Lower leg skin (tissue), 4 donors: ENCODE results near the gene IGSF3. TPM values are rescaled to one million over a fixed set of nuclear protein-coding genes. Genes with fewer than 3 reads are reported as not detected.

ENCODE experiments used
- DNase-seq, 2 donors: peaks; one replicate each; pipeline ENCODE4 v3.0.0-alpha.2; 2019; ENCODE audit warnings: low spot score in 2 of 2
- H3K4me3 ChIP-seq: fragments of 200-600 bp; sonication (generic); 2 replicates; pipeline ENCODE4 v1.5.1; 2017; ENCODE audit warnings: mild to moderate bottlenecking, low read depth; ENCODE audit not compliant: poor library complexity, severe bottlenecking
- POLR2A ChIP-seq, 2 donors: fragments of 450-650 bp; IDR thresholded peaks; one replicate each; pipeline ENCODE4 v1.6.1; 2016 to 2017; ENCODE audit warnings: antibody characterized with exemption in 2 of 2, mild to moderate bottlenecking in 1 of 2, moderate library complexity in 1 of 2
- WGBS, 2 donors: methylation state at CpG; one replicate each; pipeline ENCODE4 v1.1.5; 2018; 5-methylcytosine and 5-hydroxymethylcytosine counted together
- intact Hi-C: fragments of 100-400 bp; cut with DNase I; formaldehyde crosslinking; loops from one replicate; pipeline ENCODE4 v1.15.0; 2023; ENCODE audit warnings: low total_unique reads
- total RNA-seq, 4 donors: library from RNA; depleted of rRNA; stranded (reverse); fragments of >200 nt; gene quantifications; one replicate each; pipeline ENCODE4 v1.1.0, GENCODE V29; 2016
- TF ChIP-seq, protein P1 (sequence below), 3 donors: fragments of 450-650 bp; IDR thresholded peaks; one replicate each; pipeline ENCODE4 v1.5.1; 2016; ENCODE audit warnings: antibody characterized with exemption in 3 of 3, mild to moderate bottlenecking in 3 of 3, moderate library complexity in 2 of 3

IGSF3 gene
- total RNA-seq, 4 donors from 2014 or later: 51.1 to 61.0 (median 57.1) TPM

DNA sequence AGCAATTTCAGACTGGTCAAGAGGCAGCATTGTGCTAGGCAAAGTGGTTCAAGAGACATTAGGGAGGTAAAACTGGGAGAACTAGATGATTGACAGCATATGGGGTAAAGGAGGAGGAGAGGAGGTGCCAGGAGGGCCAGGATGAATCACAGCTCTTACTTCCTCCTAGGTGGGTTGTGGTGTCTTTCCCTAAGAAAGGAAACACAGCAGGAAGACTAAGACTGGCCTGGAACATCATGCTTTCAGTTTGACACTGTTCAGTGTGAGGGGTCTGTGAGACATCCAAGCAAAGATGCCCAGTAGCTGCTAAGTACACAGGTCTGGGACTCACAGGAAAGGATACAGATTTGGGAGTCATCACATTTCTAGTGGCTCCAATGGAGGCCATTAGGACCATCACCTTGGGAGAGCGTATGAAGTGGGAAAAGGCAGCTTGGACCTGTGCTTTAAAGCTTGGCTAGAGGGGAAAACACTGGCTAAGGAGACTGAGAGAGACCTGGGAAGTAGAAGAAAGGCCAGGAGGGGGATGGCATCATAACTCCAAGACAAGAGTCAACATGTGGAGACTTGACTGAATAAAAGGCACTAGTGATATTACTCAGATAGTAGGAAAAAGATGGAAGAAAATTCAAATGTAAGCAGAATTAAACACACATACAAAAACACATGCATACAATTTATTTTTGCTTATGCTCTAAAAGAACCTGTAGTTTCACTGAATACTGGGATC lies 114.0 kb downstream of the IGSF3 start:
- DNase-seq: no peak
- H3K4me3 ChIP-seq: no peak overlapping the region
- intact Hi-C loops: no loop called here
- TF ChIP-seq, protein P1, sequence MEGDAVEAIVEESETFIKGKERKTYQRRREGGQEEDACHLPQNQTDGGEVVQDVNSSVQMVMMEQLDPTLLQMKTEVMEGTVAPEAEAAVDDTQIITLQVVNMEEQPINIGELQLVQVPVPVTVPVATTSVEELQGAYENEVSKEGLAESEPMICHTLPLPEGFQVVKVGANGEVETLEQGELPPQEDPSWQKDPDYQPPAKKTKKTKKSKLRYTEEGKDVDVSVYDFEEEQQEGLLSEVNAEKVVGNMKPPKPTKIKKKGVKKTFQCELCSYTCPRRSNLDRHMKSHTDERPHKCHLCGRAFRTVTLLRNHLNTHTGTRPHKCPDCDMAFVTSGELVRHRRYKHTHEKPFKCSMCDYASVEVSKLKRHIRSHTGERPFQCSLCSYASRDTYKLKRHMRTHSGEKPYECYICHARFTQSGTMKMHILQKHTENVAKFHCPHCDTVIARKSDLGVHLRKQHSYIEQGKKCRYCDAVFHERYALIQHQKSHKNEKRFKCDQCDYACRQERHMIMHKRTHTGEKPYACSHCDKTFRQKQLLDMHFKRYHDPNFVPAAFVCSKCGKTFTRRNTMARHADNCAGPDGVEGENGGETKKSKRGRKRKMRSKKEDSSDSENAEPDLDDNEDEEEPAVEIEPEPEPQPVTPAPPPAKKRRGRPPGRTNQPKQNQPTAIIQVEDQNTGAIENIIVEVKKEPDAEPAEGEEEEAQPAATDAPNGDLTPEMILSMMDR (IDR thresholded peaks at IDR 0.05): no peak
- TF ChIP-seq POLR2A (IDR thresholded peaks at IDR 0.05): no peak
- WGBS, 2 donors: 96% methylated on average over 1 of the region's 1 CpG

DNA sequence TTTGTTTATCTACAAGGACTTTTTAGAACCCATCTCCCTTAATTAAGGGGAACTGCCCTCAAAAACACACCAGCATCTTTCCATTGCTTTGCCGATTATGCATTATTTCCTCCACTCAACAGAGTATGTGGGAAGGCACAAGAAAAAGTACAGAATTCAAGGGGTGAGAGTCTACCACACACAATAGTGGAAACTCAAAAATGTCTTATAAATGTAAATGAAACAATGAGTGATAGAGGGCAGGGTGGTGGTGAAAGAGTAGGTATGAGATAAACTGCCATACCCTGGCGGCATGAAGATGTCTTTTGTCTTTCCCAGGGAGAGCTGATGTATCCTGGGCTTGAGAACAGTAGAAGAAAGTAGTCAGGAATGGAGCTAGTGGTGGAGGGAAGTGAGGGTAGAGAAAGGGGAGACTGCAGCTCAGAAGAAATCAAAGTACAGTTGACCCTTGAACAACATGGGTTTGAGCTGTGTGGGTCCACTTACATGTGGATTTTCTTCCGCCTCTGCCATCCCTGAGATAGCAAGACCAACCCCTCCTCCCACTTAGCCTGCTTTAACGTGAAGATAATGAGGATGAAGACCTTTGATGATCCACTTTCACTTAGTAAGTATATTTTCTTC lies 121.1 kb downstream of the IGSF3 start:
- intact Hi-C loops: no loop called here
- TF ChIP-seq, protein P1 (IDR thresholded peaks at IDR 0.05): no peak
- no peak for TF ChIP-seq POLR2A (IDR thresholded peaks at IDR 0.05)
- 87% methylated on average over 4 of the region's 4 CpGs for WGBS, 2 donors
- DNase-seq: no peak
- no peak overlapping the region for H3K4me3 ChIP-seq

DNA sequence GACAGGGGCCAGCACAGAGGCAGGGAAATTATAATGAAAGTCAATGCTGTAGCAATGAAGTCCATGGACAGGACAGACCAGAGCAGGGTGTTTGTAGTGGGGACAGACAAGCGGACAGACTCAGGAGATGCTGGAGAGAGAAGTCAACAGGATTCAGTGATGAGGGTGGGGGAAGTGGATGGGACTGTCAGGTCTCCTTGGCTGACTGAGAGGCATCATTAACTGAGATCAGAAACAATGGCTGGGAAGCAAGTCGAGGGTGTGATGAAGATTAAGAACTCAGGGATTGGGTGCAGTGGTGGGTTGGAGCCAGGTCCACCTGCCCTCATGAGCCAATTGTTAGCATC lies 122.2 kb downstream of the IGSF3 start:
- no peak overlapping the region for H3K4me3 ChIP-seq
- no peak for TF ChIP-seq POLR2A (IDR thresholded peaks at IDR 0.05)
- TF ChIP-seq, protein P1 (IDR thresholded peaks at IDR 0.05): no peak
- intact Hi-C loops: no loop called here
- no peak for DNase-seq
- WGBS, 2 donors: 85 to 92% methylated on average over 2 of the region's 2 CpGs

DNA sequence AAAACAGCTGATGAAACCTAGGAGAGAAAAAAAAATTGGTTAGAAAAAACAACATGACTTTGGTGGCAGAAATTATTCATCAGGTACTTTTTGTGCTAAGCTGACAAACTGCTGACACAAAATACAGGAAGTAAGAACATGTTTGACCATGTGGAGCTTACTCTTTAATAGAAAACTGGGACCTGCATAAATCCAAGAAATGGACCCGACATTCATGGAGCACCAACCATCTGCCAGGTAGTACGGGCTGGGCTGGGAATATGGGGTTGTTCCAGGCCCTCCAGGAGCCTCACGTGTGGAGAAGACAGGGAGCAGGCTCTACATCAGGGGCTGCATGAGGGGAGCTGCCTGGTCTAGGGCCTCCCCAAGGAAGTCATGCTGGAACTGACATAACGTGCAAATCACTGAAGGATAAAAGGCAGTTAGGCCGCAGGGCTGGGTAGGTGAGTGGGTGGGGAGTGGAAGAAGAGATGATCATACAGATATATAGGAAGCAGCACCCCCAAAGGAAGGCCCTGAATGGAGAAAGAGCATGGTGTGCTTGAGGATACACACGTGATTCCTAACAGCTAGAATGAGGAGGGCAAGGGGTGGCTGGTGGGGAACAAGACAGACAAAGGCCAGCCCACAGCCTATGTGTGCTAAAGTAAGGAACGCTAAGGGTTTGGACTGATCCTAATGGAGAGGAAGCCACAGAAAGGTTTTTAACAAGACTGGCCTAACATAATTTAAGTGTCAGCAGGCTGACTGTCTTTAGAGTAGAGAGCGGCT lies 122.8 kb downstream of the IGSF3 start:
- DNase-seq: no peak
- intact Hi-C loops: no loop called here
- H3K4me3 ChIP-seq: no peak overlapping the region
- WGBS, 2 donors: 82 to 87% methylated on average over 8 of the region's 8 CpGs
- TF ChIP-seq, protein P1 (IDR thresholded peaks at IDR 0.05): no peak
- TF ChIP-seq POLR2A (IDR thresholded peaks at IDR 0.05): no peak

DNA sequence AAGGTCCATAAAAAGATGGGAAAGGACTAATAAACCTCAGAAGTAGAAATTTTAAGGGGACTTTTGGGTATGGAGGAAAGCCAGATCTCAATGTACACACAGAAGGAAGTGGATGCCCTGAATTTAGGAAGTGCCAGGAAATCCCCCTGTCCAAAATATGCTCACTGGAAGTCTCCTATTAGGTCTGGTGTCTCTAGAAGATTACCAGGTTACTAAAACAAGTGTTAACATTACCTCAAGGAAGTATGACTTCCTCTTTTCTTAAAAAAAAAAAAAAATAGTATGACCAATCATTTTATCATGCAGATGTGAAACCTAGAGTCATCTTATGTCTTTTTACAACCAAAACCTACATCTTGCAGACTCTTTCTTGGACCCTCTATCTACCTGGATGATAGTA lies 127.4 kb downstream of the IGSF3 start:
- intact Hi-C loops: no loop called here
- no peak for DNase-seq

More for the DNA sequence above, 127.4 kb downstream of the IGSF3 start:
- no peak overlapping the region for H3K4me3 ChIP-seq
- TF ChIP-seq, protein P1 (IDR thresholded peaks at IDR 0.05): no peak
- TF ChIP-seq POLR2A (IDR thresholded peaks at IDR 0.05): no peak
